HG03432 (cell line): ENCODE measurements around the gene DSP.

Source experiments
- ATAC-seq: cut with Tn5 transposase; IDR thresholded peaks from one replicate; pipeline ENCODE4 v1.9.1; 2021; ENCODE audit warnings: mild to moderate bottlenecking, moderate library complexity; ENCODE audit not compliant: unreplicated experiment

Gene DSP

DNA sequence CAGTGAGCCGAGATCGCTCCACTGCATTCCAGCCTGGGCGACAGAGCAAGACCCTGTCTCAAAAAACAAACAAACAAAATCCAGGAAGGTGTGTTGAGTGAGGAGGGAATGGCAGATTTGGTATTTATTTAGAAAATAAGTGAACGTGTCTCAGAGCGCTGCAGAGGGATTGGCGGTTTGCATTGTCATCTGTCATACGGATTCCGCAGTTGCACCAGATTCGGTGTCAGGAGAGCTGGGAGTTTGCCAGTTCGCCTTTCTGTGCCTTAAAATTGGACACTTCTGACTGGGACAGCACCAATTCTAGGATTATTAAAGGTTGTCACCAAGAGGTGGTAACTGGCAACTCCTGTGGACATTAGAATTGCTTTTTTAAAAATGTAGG lies 49.4 kb downstream of the DSP start:
- ATAC-seq = no peak

DNA sequence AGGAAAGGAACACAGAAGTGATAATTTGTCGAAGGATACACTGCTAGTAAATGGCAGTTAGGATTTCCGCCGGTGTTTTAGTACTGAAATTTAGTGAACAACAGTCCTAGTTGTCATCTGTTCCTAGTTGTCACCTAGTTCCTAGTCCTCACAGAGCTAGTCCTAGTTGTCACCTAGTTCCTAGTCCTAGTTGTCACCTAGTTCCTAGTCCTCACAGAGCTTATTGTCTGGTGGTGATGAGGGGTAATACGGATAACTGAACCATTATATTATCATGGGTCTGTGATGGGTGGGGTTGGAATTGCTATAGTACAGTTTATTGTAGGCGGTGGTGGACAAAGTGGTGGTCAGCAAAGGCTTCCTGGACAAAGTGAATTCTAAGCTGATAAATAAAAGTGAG lies 50.3 kb downstream of the DSP start:
- ATAC-seq = no peak

DNA sequence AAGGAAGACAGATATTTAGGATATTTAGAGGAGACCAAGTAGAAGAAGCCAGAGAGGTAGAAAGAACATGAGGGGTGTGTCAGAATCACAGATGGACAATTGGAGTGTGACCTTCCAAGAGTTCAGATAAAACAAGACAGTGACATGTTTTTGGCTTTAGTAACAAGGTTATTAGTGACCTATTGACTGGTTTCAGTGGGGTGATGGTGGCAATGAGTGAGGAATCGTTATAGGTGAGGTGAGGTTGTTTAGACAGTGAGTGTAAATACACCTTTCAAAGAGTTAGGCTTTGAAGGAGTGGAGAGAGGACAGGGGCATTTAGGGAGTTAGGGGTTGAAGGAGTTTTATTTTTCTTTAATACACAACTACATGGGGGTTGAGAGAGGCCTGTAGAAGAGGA lies 51.8 kb downstream of the DSP start:
- ATAC-seq = no peak

DNA sequence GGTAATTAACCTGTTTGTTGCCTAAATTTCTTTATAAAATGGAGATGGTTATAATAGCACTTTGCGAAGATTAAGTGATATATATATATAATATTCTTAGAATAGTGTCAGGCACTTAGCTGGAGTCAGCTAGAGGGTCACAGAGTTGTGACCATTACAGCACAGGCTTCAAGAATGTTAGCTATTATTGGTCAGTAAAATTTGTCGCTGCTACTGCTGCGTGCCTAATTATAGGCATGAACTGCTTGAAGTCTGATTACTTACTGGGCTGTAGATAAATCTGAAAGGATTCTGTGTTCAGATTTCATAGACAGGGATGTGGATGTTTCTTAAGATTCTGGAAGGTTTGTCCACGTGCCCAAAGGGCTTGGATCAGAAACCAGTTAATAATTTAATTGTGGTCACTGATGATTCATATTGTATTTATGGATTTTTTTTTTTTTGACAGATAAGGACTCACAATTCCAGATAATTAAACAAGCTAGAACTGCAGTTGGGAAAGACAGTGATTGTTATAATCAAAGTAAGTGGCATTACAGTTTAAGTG lies 53.2 kb downstream of the DSP start:
- ATAC-seq = no peak

DNA sequence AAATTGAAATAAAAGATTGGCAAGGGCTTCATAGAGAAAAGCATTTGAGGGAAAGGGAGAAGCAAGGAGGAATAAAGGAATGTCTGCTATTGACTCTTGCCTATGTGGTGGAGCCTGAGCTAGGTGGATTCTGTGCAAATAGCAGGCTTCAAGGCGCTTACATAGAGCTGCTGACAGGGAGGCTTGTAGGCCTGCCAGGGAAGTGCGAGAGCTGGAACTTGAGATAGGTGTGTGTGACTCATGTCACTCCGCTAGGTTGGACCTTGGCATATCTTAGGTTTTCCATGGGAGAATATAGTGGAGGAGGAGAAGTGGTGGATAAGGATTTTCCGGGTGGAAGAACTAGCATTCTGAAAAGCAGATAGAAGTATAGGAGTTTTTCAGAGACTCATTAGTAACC lies 62.5 kb downstream of the DSP start:
- ATAC-seq = no peak

DNA sequence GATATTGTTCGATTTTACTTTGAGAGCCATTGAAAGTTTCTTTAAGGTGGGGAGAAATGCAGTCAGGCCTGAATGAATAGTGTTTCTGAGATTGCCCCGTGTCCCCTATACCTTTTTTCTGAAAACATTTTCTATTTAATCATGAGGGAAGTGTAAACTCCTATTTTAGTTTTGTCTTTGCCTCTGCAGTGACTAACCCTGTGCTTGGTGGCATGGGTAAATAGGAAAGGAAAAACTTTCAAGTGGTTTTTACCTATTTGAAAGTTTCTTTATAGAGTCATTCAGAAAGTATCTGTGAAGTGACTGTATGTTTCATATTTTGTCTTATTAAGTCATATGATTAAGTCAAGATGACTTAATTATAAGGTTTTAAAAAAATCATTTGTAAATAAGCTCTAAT lies 63.0 kb downstream of the DSP start:
- ATAC-seq = peak; percentile 51

DNA sequence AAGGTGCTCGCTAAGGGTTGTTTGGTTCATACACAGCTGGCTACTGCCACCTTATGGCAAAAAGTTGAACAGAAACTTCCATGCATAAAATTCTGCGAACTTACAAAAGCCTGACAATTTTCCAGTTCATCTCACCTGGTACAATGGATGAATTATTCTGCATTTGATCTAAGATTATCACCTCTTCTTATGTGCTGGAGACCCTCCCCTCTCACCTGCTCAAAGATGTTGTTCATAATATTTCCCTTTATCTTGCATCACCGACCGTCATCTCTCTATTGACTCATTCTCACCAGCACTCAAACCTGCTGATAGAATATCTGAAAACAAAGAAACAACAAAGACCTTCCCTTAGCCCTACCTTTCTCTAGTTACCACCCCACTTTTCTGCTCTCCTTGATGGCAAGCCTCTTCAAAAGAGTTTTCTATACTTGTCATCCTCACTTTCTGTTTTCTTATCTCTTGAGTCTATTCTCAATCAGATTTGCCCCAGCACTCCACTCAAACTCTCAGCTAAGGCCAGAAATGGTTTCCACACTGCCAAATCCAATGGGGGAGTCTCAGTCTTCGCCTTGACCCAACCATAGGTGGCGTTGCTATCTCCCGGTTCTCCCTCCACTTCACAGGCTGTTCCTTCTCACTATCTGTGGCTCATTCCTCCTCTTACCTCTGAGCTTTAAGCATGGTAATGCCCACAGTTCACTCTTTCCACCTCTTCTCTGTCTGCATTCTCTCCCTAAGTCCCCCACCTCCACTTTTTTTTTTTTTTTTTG lies 74.3 kb downstream of the DSP start:
- ATAC-seq = no peak

DNA sequence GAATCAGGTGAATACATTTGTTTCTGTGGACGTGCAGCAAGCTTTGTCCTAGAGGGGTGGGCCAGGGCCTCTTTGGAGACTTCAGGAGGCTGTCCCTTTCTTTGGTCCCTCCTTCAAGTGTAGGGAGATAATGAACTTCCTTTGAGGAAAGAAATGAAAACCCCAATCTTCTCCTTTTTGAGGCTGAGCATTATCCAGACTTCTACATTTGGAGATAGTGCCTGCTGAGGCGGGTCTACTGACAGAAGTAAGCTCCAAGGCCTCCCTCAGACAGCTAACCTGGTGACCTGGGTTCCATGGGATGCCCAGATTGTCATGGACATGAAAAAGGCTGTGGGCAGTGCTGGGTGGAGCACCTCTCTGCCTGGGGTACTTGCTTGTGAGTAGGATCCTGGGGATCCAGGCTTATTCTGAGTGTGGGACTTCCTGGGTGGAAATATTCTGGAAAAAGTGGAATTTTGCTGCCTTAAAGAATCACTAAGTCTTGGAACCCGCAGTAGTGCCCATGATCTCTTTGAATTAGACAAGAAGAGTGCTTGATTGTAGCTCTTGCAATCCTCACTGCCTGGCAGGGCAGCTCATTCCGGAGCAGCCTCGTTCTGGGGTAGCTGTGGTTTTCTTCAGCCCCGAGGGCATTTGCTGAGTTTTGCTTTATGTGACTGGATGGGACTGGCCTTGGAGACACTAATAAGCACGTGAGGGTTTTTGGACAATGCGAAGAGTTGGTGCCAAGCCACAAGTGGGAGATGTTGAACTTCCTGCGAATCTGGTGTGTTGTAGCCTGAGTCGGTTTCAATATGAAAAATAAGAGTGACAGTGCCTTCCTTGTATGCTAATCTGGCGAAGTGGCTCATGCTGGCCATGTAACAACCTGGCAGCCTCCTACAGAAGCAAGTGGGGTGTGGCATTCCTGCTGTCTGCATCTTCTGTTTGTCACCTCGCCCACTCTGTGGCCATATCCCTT lies 76.6 kb downstream of the DSP start:
- ATAC-seq = peak; percentile 77

DNA sequence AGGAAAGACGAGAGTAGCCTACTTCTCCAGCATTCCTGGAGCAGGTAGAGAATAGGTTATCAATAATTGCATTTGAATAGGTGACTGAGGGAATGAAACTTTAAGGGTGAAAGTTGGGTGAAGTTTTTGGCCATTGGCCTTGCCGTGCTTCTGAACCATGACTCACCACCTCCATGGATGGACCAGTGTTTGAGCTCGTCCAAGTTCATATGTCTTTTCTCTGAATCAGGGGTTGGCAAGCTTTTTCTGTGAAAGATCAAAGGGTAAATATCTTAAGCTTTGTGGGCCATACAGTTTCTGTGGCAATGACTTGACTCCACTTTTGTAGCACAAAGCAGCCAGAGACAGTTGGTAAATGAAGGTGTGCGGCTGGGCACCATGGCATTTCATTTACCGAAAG lies 80.3 kb downstream of the DSP start:
- ATAC-seq = no peak

DNA sequence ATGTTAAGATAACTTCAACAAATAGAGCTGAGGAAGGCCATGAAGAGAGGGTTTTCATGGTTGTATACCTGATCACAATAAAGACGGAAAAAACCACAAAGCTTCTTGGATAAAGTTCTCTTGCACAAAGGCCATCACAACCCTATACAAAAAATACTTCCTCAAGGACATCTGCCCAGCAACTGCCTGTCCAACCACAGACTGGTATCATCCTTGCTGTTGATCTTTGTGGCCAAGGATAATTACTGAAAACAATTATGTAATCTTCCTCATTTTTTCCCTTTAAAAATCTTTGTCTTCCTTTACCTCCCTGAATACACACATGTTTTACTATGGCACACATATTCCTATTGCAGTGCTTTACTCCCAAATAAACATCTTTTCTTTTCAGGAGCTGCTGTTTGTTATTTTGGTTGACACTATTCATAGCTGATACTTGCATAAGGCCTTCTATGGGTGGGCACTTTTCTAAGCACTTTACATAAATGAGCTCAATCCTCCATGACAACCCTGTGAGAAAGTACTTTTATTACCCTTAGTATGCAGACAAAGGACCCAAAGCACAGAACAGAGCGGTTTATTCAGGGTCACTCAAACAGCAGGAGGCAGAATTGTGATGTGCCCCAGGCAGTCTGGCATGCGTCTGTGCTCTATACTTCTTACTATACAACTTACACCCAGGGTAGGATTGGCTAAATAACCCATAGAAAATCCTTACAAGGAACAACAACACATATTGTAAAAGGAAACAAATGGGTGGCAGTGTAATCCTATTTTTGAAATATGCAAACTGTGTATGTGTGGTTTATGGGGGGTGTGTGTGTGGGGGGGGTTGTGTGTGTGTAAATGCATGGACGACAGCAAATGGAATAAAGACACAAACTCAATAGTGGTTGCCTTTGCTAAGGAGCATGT lies 83.6 kb downstream of the DSP start:
- ATAC-seq = no peak

DNA sequence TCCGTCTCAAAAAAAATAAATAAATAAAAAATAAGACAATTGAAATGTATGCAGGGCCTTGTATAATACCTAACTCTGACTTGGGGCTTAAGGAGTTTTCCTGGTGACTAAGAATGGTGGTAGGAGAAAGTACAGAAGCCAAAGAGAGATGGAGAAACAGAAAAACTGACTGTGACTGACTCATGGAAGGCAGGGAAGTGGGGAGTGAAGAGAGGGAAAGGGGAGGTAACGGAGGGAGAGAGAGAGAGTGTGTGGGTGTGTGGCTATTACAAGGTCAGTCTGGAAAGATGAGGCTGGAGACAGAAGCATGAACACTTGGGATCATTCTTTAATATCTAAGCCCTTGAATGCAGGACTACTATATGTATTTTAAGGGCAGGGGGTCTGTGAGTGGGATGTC lies 87.0 kb downstream of the DSP start:
- ATAC-seq = no peak

DNA sequence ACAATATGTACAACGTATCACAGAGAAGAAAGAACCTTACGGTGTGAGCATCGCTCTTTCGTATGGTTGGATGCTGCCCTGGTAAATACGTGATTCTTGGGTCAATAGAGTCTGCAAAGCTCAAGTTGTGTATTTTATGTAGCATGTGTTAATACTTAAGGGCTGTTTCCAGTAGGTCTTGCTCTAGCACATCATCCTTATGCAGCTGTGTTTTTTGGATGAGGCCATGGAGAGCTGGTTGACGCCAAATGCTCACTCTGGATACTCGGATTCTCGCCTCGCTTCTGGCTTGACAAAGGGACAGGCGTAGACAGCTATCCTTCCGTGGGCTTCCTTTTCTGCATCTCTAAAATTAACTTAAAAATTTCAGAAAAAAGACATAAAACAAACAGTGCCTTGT lies 87.4 kb downstream of the DSP start:
- ATAC-seq = no peak

DNA sequence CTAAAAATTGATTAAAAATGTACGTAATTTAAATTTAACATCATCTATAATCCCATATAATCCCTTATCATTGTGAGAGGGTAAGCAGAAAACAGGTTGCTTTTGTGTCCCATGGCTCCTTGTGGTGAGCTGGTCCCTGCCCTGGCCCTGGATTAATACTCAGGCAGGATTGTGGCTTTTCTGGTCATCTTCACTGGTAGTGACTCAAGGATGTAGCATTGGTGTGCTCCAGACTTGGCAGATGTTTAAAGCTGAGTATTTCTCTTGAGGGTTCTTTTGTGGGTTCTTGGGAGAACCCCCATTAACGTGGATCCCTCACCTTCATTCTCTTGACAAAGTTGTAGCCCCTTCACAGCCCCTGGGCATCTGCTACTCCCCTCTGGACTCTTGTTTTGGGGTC lies 87.8 kb downstream of the DSP start:
- no peak for ATAC-seq

DNA sequence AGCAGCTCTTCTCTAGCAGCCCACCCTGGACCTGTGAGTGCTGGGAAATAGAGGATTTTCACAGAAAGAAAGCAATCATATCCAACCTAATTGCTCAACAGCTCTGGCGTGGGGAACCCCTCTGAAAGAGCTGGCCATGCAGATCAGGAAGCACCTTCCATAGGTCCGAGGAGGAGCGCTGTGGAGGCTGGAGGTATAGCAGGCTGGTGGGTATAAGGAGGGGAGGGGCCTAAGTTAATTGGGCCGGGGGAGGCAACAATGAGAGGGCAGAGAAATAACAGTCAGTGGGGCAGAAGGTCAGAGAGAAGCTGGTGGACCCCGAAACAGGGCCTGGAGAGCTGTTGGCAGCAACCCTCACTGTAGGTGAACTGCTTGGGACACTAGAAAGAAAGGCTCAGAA lies 89.3 kb downstream of the DSP start:
- ATAC-seq = no peak

DNA sequence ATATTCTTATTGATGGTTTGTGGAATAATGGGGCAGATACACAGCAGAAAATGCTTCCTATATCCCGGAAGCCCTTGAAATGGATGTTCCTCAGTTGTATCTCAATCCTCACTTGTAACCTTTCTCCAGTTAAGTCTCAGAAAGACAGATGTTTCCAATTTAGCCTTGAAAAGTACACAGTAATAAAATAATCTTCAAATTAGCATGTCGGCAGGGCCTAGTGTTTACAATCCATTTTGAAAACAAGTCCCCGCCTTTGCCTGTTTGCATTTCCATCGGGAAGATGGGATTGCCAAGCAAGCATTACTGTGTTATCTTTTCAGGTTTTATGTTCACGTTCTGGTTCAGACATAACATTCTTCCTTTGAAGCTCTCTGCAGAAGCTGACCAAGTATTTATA lies 90.0 kb downstream of the DSP start:
- ATAC-seq = no peak

DNA sequence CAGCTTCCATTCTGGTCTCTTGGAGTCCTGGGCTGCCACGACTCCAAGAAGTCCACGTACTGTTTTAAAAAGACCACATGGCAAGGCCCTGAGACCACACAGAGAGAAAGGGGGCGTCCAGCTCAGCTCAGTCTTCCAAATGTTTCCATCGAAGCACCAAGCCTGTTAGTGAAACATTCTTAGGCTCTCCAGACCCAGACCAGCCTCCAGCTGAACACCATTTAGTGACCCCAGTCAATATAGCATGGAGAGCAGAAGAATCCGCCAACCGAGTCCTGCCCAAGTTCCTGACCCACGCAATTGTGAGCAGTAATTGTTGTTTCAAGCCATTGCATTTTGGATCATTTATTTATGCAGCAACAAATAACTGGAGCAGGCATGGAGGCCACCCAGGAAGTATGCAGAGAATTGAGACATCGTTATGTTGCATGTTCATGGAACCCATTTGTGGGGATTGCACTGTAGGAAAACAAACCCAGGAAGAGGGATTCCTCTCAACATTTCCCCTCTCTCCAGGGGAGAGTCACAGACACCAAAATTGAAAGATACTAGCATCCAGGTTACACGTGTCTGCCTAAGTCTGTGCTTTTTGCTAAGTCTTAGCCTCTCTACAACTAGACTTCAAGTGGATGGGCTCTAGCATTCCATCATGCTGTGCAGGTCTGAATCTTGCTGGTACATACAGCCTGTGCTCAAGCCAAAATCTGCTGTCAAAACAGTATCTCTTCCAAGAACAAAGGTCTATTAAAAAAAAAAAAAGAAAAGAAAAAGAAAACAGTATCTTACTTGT lies 91.2 kb downstream of the DSP start:
- no peak for ATAC-seq

DNA sequence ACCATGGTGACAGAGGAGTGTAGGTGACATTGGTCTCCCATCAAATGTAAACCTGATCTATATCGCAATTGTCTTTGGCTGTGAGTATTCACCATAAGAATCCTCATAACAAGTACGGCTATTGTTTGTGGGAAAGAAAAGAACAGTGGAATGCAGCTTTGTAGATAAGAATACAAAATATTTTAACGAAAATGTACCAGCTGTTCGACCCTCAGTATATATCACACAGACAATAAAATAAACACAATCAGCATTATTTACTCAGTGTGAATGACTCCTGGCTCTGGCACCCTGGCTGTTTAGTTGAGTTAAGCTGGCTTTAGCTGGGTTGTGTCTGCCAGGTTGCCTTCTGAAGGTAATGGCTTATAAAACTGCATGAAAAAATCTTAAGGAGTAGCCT lies 91.9 kb downstream of the DSP start:
- ATAC-seq = no peak

DNA sequence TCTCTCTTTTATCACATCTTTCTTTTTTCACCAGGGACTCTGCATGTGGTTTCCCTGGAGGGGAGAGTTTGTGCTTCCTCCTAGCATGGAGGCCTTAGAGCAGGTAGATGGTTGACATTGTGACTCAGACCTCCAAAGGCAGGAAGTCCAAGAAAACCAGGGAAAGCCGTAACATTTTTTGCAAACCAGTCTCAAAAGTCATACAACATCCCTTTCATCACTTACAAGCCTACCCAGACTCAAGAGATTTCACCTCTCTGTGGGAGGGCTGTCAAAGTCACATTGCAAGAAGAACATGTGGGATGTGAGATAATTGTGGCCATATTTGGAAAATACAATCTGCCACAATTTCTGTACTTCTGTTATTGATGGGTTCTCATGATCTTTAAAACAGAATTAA lies 94.7 kb downstream of the DSP start:
- ATAC-seq = no peak
